Measurements from ENCODE around the gene LRRC72.
"Not testable (repeated sequence)": the region's sequence is repeated elsewhere in the genome, so short reads cannot be mapped to it uniquely, and the experiment has no call there.

LRRC72 gene

GRCh38 chr7:16511314-16511713 lies 15.3 kb upstream of the LRRC72 start:
- FAIRE-seq (no peak), DNase-seq (ENCODE audit: insufficient read length, low spot score) (no peak)
- TF ChIP-seq POLR2A (IDR thresholded peaks at IDR 0.05; ENCODE audit: low read depth, low read length): no peak

DNA sequence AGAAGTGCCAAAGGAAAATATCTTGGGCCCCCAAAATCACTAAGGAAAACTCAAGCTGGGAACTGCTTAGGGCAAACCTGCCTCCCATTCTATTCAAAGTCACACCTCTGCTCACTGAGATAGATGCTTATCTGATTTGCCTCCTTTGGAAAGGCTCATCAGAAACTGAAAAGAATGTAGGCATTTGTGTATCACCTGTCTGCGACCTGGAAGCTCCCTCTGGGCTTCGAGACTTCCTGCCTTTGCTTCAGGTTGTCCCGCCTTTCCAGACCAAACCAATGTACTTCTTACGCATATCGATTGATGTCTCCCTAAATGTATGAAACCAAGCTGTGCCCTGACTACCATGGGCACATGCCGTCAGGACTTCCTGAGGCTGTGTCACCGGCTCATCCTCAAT lies 14.5 kb upstream of the LRRC72 start:
- DNase-seq (ENCODE audit: insufficient read length, low spot score) (no peak), FAIRE-seq (no peak)
- TF ChIP-seq POLR2A (IDR thresholded peaks at IDR 0.05; ENCODE audit: low read depth, low read length): no peak

DNA sequence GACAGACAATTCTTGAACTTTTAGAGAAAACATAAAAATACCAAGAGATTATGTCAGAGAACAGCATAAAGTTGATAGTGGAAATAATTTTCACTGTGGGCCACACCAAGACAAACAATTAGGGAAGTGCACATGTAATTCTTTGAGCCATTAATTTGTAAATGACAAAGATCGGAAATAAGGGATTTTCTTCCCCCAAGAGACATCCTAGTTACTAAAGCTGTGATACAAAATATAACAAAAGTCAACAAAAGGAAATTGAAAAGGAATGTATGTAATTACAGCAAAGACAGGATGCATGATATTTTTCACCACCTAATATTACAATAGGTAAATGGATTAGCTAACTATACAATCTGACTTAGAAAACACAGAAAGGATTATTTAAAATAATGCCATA lies 12.4 kb upstream of the LRRC72 start:
- DNase-seq (ENCODE audit: insufficient read length, low spot score): no peak
- FAIRE-seq: no peak
- TF ChIP-seq POLR2A (IDR thresholded peaks at IDR 0.05; ENCODE audit: low read depth, low read length): no peak

GRCh38 chr7:16514729-16515128 lies 11.9 kb upstream of the LRRC72 start:
- DNase-seq (ENCODE audit: insufficient read length, low spot score) (no peak), FAIRE-seq (no peak)
- no peak for TF ChIP-seq POLR2A (IDR thresholded peaks at IDR 0.05; ENCODE audit: low read depth, low read length)

- no peak for DNase-seq (ENCODE audit: insufficient read length, low spot score)
- no peak for TF ChIP-seq POLR2A (IDR thresholded peaks at IDR 0.05; ENCODE audit: low read depth, low read length)
- peak; percentile 23 for FAIRE-seq
Measured at GRCh38 chr7:16515785-16516685, 10.6 kb upstream of the LRRC72 start.

GRCh38 chr7:16519985-16520384 lies 6.6 kb upstream of the LRRC72 start:
- DNase-seq (ENCODE audit: insufficient read length, low spot score); FAIRE-seq: not testable (repeated sequence)

DNA sequence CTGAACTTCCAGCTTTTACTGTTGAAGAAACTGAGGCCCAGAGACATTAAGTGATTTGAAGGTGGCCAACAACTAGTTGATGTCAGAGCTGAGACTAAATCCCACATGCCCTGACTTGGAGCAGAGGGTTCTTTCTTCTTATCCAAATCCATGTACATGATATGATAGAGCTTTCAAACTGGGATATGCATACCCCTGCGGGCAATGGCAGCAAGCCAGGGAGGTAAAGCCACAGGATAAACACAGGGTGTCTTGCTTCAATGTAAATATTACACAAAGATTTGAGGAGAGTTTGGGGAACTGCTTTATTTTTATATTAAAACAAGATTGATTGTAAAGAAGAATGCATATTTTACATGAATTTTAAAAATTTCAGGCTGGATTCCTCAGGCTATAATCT lies 2.3 kb upstream of the LRRC72 start:
- FAIRE-seq (no peak), DNase-seq (ENCODE audit: insufficient read length, low spot score) (no peak)
- TF ChIP-seq POLR2A (IDR thresholded peaks at IDR 0.05; ENCODE audit: low read depth, low read length): no peak

DNA sequence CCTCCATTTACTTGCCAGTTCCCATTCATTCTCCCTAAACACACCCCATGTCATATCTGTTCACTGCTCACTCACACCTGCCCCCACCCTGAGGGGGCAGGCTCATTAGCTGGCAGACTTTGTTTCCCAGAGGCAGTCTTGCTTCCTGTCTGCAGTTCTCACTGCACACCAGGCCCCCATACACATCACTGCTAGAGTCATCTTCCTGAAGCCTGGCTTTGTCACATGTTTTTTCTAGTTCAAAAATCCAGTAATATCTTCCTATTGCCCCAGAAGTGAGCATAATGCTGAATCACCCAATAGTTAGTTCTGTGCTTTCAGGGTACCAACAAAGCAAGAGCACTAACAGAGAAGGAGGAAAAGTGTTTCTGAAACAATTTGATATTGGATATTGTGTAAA lies 1.9 kb downstream of the LRRC72 start:
- no peak for DNase-seq (ENCODE audit: insufficient read length, low spot score)
- peak; percentile 20 for FAIRE-seq
- TF ChIP-seq POLR2A (IDR thresholded peaks at IDR 0.05; ENCODE audit: low read depth, low read length): no peak

GRCh38 chr7:16529697-16530096 lies 3.1 kb downstream of the LRRC72 start:
- FAIRE-seq: no peak
- no peak for TF ChIP-seq POLR2A (IDR thresholded peaks at IDR 0.05; ENCODE audit: low read depth, low read length)
- no peak for DNase-seq (ENCODE audit: insufficient read length, low spot score)

GRCh38 chr7:16531707-16532106 lies 5.1 kb downstream of the LRRC72 start:
- FAIRE-seq (peak; percentile 71), DNase-seq (ENCODE audit: insufficient read length, low spot score) (no peak)
- no peak for TF ChIP-seq POLR2A (IDR thresholded peaks at IDR 0.05; ENCODE audit: low read depth, low read length)

- DNase-seq (ENCODE audit: insufficient read length, low spot score) (no peak), FAIRE-seq (no peak)
- no peak for TF ChIP-seq POLR2A (IDR thresholded peaks at IDR 0.05; ENCODE audit: low read depth, low read length)
Measured at GRCh38 chr7:16532272-16532671, 5.6 kb downstream of the LRRC72 start.

DNA sequence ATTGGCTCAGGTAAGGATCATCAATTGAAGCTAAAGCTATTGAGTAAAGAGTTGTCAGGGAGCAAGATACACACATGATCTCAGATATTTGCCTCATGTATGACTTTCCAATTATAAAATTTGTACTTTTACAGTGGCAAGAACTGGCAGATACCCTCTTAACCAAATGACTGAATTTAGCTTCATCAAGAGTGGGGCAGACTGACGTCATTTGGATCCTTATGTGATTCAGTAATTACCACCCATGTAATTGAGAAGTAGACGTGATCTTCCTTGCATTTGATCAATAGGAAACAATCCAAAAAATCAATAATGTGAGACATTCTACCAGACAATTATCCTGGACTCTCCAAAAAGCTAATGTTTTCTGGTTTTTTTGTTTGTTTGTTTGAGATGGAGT lies 8.9 kb downstream of the LRRC72 start:
- FAIRE-seq (no peak), DNase-seq (ENCODE audit: insufficient read length, low spot score) (no peak)
- no peak for TF ChIP-seq POLR2A (IDR thresholded peaks at IDR 0.05; ENCODE audit: low read depth, low read length)

DNA sequence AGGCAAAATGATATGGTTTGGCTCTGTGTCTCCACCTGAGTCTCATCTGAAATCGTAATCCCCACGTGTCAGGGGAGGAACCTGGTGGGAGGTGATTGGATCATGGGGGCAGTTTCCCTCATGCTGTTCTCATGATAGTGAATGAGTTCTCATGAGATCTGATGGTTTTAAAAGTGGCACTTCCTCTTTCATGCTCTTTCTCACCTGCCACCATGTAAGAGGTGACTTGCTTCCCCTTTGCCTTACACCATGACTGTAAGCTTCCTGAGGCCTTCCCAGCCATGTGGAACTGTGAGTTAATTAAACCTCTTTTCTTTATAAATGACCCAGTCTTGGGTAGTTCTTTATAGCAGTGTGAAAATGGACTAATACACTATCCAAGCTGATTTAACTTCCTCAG lies 13.9 kb downstream of the LRRC72 start:
- not testable (repeated sequence) for FAIRE-seq; DNase-seq (ENCODE audit: insufficient read length, low spot score)

GRCh38 chr7:16542401-16542800 lies 15.8 kb downstream of the LRRC72 start:
- FAIRE-seq: no peak
- DNase-seq (ENCODE audit: insufficient read length, low spot score): no peak
- TF ChIP-seq POLR2A (IDR thresholded peaks at IDR 0.05; ENCODE audit: low read depth, low read length): no peak

DNA sequence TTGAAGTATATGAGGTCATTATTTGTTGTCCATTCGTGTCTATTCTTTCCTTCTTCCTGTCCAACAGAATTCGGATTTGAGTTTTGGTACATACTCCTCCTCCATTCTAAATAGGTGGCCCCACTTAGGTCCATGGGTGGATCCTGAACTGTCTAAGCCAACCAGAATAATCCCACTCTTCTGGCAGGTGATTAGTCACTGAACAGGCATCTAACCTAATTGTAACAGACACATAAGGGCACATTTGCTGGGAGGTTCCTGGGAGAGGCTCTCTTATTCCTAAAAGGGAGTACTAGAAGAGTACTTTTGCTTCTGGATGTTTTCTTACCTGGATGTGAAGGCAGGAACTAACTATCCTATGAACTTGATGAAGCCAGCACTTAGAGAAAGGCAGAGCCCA lies 16.8 kb downstream of the LRRC72 start:
- FAIRE-seq (no peak), DNase-seq (ENCODE audit: insufficient read length, low spot score) (no peak)
- TF ChIP-seq POLR2A (IDR thresholded peaks at IDR 0.05; ENCODE audit: low read depth, low read length): no peak

All from H54 (cell line).